Measurements from ENCODE around the gene PFKFB3.
A peak's percentile ranks its signal among the peaks of the same experiment; 100 is the strongest.

The PFKFB3 gene

GRCh38 chr10:6297522-6297921 lies 94.8 kb downstream of the PFKFB3 start:
- Histone ChIP-seq H3K27me3 (ENCODE audit: insufficient read depth, poor library complexity, severe bottlenecking) (no peaks in the 10 kb centered on the region), H3K27ac (replicated peaks) (no peak overlapping the region), H3K4me3 (replicated peaks; ENCODE audit: insufficient read depth, low read length) (no peak overlapping the region)
- TF ChIP-seq REST (IDR thresholded peaks at IDR 0.05; ENCODE audit: insufficient replicate concordance, low read depth) (no peak), SPI1 (IDR thresholded peaks at IDR 0.05; ENCODE audit: borderline replicate concordance, low read depth) (no peak)
- no peak for DNase-seq (ENCODE audit: low read depth in 1 of 2, low spot score in 1 of 2)

- no peak overlapping the region for H3K27ac ChIP-seq (replicated peaks)
- DNase-seq (ENCODE audit: low read depth in 1 of 2, low spot score in 1 of 2): peak in 1 of 2 experiments; percentile 51
- H3K27me3 ChIP-seq (ENCODE audit: insufficient read depth, poor library complexity, severe bottlenecking): no peaks in the 10 kb centered on the region
- TF ChIP-seq POLR2AphosphoS5 (IDR thresholded peaks at IDR 0.05; ENCODE audit: low read depth) (no peak), SPI1 (IDR thresholded peaks at IDR 0.05; ENCODE audit: borderline replicate concordance, low read depth) (peak; percentile 20; the same call in 1 of the 2 replicates)
- no peak overlapping the region for H3K4me3 ChIP-seq (replicated peaks; ENCODE audit: insufficient read depth, low read length)
Observed at GRCh38 chr10:6297951-6298381, 95.2 kb downstream of the PFKFB3 start.

GRCh38 chr10:6298428-6298827 lies 95.7 kb downstream of the PFKFB3 start:
- Histone ChIP-seq H3K27ac (replicated peaks) (no peak overlapping the region), H3K4me3 (replicated peaks; ENCODE audit: insufficient read depth, low read length) (no peak overlapping the region), H3K27me3 (ENCODE audit: insufficient read depth, poor library complexity, severe bottlenecking) (no peaks in the 10 kb centered on the region)
- DNase-seq (ENCODE audit: low read depth in 1 of 2, low spot score in 1 of 2): no peak
- TF ChIP-seq SPI1 (IDR thresholded peaks at IDR 0.05; ENCODE audit: borderline replicate concordance, low read depth) (no peak), POLR2AphosphoS5 (IDR thresholded peaks at IDR 0.05; ENCODE audit: low read depth) (no peak), GABPA (IDR thresholded peaks at IDR 0.05; ENCODE audit: low read depth) (no peak), REST (IDR thresholded peaks at IDR 0.05; ENCODE audit: insufficient replicate concordance, low read depth) (no peak), CTCF (IDR thresholded peaks at IDR 0.05; ENCODE audit: insufficient read depth, low read length) (no peak)

- Histone ChIP-seq H3K4me3 (replicated peaks; ENCODE audit: insufficient read depth, low read length) (no peak overlapping the region), H3K27me3 (ENCODE audit: insufficient read depth, poor library complexity, severe bottlenecking) (no peaks in the 10 kb centered on the region), H3K27ac (replicated peaks) (no peak overlapping the region)
- TF ChIP-seq REST (IDR thresholded peaks at IDR 0.05; ENCODE audit: insufficient replicate concordance, low read depth) (no peak), SPI1 (IDR thresholded peaks at IDR 0.05; ENCODE audit: borderline replicate concordance, low read depth) (no peak), POLR2AphosphoS5 (IDR thresholded peaks at IDR 0.05; ENCODE audit: low read depth) (no peak), GABPA (IDR thresholded peaks at IDR 0.05; ENCODE audit: low read depth) (no peak), CTCF (IDR thresholded peaks at IDR 0.05; ENCODE audit: insufficient read depth, low read length) (no peak)
- DNase-seq (ENCODE audit: low read depth in 1 of 2, low spot score in 1 of 2): no peak
Observed at GRCh38 chr10:6299234-6299633, 96.5 kb downstream of the PFKFB3 start.

Data from HL-60 (cell line).